Measurements from ENCODE around the gene FANCM.

- TF ChIP-seq, protein P1, sequence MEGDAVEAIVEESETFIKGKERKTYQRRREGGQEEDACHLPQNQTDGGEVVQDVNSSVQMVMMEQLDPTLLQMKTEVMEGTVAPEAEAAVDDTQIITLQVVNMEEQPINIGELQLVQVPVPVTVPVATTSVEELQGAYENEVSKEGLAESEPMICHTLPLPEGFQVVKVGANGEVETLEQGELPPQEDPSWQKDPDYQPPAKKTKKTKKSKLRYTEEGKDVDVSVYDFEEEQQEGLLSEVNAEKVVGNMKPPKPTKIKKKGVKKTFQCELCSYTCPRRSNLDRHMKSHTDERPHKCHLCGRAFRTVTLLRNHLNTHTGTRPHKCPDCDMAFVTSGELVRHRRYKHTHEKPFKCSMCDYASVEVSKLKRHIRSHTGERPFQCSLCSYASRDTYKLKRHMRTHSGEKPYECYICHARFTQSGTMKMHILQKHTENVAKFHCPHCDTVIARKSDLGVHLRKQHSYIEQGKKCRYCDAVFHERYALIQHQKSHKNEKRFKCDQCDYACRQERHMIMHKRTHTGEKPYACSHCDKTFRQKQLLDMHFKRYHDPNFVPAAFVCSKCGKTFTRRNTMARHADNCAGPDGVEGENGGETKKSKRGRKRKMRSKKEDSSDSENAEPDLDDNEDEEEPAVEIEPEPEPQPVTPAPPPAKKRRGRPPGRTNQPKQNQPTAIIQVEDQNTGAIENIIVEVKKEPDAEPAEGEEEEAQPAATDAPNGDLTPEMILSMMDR (IDR thresholded peaks at IDR 0.05) = no peak
- TF ChIP-seq POLR2A (IDR thresholded peaks at IDR 0.05) = no peak
Observed at GRCh38 chr14:45103806-45104205, 31.9 kb upstream of the FANCM start.
